ENCODE data around the gene C11orf52.

DNA sequence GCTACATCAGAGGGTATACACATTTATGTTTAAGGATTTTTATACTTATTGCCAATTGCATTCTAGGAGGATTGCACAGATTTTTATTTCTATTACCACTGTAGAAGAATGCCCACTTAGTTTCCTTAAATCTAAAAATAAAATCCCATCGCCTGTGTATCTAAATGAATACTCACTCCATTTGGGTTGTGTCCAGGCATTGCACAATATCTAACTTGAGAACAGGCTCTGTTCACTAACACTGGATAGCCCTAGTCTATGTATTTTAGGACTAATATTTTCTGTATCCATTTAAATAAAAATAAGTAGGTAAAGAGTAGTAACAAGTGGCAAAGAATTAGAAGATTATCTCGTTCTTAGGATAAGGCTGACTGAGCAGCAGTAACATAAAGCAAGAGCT, 4.1 kb downstream of the C11orf52 start:
- TF ChIP-seq, protein P1, sequence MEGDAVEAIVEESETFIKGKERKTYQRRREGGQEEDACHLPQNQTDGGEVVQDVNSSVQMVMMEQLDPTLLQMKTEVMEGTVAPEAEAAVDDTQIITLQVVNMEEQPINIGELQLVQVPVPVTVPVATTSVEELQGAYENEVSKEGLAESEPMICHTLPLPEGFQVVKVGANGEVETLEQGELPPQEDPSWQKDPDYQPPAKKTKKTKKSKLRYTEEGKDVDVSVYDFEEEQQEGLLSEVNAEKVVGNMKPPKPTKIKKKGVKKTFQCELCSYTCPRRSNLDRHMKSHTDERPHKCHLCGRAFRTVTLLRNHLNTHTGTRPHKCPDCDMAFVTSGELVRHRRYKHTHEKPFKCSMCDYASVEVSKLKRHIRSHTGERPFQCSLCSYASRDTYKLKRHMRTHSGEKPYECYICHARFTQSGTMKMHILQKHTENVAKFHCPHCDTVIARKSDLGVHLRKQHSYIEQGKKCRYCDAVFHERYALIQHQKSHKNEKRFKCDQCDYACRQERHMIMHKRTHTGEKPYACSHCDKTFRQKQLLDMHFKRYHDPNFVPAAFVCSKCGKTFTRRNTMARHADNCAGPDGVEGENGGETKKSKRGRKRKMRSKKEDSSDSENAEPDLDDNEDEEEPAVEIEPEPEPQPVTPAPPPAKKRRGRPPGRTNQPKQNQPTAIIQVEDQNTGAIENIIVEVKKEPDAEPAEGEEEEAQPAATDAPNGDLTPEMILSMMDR (IDR thresholded peaks at IDR 0.05; ENCODE audit: insufficient read depth, low read length, poor library complexity, severe bottlenecking): no peak
- no peak for TF ChIP-seq EZH2phosphoT487 (conservative IDR thresholded peaks at IDR 0.05; ENCODE audit: low read length)
